Hematopoietic multipotent progenitor cell treated with erythropoietin and hydrocortisone succinate and interleukin-3 and kit ligand, for 4 days (in vitro differentiated cells): ENCODE measurements around the gene SEC14L3.
A peak's percentile ranks its signal among the peaks of the same experiment; 100 is the strongest.

Source experiments
- DNase-seq: peaks from one replicate; pipeline ENCODE4 v3.0.0-alpha.2; 2015

SEC14L3 gene

GRCh38 chr22:30421695-30422480 is 49.9 kb downstream of the SEC14L3 start:
- DNase-seq, result peak; percentile 94

DNA sequence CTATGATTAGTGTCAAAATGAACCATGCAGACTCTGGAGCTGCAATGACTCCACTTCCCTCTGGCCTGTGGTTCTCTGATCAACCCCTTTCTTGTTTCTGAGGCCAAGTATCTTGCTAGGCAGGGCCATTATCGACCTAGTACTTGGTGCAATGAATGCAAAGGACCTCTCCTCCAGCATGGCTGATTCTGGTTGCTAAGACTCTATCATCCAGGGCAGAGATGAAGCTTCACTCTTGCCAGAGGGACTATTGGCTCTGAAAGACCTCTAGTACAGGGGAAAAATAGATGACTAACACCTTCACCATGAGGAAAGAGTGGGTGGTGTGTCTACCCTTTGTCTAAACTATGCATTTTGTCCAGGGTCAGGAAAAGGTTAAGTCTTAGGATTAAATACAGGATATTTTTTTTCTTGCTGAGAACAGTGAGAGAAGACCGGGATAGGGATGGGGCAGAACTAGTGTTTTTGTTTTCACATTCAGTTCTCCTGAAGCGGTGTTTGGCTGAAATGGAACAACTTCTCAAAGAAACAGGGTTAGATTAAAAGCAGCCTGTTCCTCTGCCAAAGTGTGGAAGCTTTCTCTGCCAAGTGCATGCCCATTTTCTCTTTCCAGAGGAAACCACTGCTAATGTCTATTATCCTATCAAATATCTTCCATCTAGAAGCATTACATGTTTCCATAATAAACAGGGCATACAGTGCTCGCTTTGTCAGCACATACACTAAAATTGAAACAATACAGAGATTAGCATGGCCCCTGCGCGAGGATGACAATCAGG is 51.3 kb downstream of the SEC14L3 start:
- peak; percentile 47 for DNase-seq

GRCh38 chr22:30416837-30417236 is 55.0 kb downstream of the SEC14L3 start:
- no peak for DNase-seq

- no peak for DNase-seq
Observed at GRCh38 chr22:30416403-30416802, 55.4 kb downstream of the SEC14L3 start.

- DNase-seq, result no peak
Observed at GRCh38 chr22:30414525-30415047, 57.2 kb downstream of the SEC14L3 start.

- DNase-seq, result no peak
Observed at GRCh38 chr22:30413745-30414524, 57.9 kb downstream of the SEC14L3 start.

- no peak for DNase-seq
Observed at GRCh38 chr22:30413001-30413400, 58.8 kb downstream of the SEC14L3 start.

- no peak for DNase-seq
Observed at GRCh38 chr22:30411780-30412179, 60.0 kb downstream of the SEC14L3 start.
